RWPE2 (cell line): Measurements from ENCODE around the gene SLC39A1.

Experiments
- ATAC-seq: fragments of 200-7000 bp; cut with Tn5 transposase; 3 replicates; pipeline ENCODE4 v1.9.1; 2021; ENCODE audit warnings: low read depth
- DNase-seq: peaks from one replicate; pipeline ENCODE4 v3.0.0-alpha.2; 2020; ENCODE audit warnings: low spot score
- H3K27ac ChIP-seq: fragments of 450-650 bp; 2 replicates; pipeline ENCODE4 v1.5.1; 2017; ENCODE audit warnings: mild to moderate bottlenecking; ENCODE audit not compliant: poor library complexity, severe bottlenecking
- H3K27me3 ChIP-seq: fragments of 250-450 bp; sonication (Bioruptor Pico); 2 replicates; pipeline ENCODE4 v1.5.1; 2021; ENCODE audit warnings: mild to moderate bottlenecking, moderate library complexity; ENCODE audit not compliant: insufficient read depth, poor library complexity, severe bottlenecking
- H3K36me3 ChIP-seq: fragments of 250-450 bp; sonication (Bioruptor Pico); 2 replicates; pipeline ENCODE4 v1.5.1; 2020; ENCODE audit warnings: low read depth, mild to moderate bottlenecking, moderate library complexity
- H3K4me1 ChIP-seq: fragments of 250-450 bp; sonication (Bioruptor Pico); 2 replicates; pipeline ENCODE4 v1.5.1; 2021; ENCODE audit warnings: mild to moderate bottlenecking, moderate library complexity; ENCODE audit not compliant: insufficient read depth, poor library complexity, severe bottlenecking
- H3K4me3 ChIP-seq: fragments of 250-450 bp; sonication (Bioruptor Pico); 2 replicates; pipeline ENCODE4 v1.5.1; 2021; ENCODE audit warnings: mild to moderate bottlenecking, moderate library complexity; ENCODE audit not compliant: severe bottlenecking
- H3K9me3 ChIP-seq: fragments of 250-450 bp; sonication (Bioruptor Pico); 2 replicates; pipeline ENCODE4 v1.5.1; 2021; ENCODE audit warnings: mild to moderate bottlenecking, moderate library complexity; ENCODE audit not compliant: severe bottlenecking
- CTCF ChIP-seq: fragments of 450-650 bp; IDR thresholded peaks from one replicate; pipeline ENCODE4 v1.5.1; 2017; ENCODE audit warnings: mild to moderate bottlenecking, moderate library complexity; ENCODE audit not compliant: poor library complexity, severe bottlenecking

The SLC39A1 gene

GRCh38 chr1:153939476-153939875, 23.9 kb downstream of the SLC39A1 start:
- H3K27me3 ChIP-seq, result no peaks in the 10 kb centered on the region
- H3K36me3 ChIP-seq, result peaks cover 83% of the 10 kb centered on the region
- H3K4me1 ChIP-seq, result no peaks in the 10 kb centered on the region

GRCh38 chr1:153938996-153939395, 24.3 kb downstream of the SLC39A1 start:
- Histone ChIP-seq H3K4me1 (no peaks in the 10 kb centered on the region), H3K27me3 (no peaks in the 10 kb centered on the region), H3K9me3 (no peaks in the 10 kb centered on the region), H3K36me3 (peaks cover 86% of the 10 kb centered on the region), H3K27ac (no peak overlapping the region), H3K4me3 (no peak overlapping the region)
- DNase-seq, result no peak
- ATAC-seq, result no peak
- no peak for TF ChIP-seq CTCF

More at GRCh38 chr1:153939476-153939875, 23.9 kb downstream of the SLC39A1 start:
- TF ChIP-seq CTCF, result no peak
- ATAC-seq, result no peak
- H3K4me3 ChIP-seq, result no peak overlapping the region
- H3K27ac ChIP-seq, result no peak overlapping the region
- no peak for DNase-seq
- no peaks in the 10 kb centered on the region for H3K9me3 ChIP-seq

GRCh38 chr1:153937331-153937730, 26.0 kb downstream of the SLC39A1 start:
- H3K9me3 ChIP-seq, result no peaks in the 10 kb centered on the region

GRCh38 chr1:153936011-153936802, 27.1 kb downstream of the SLC39A1 start:
- Histone ChIP-seq H3K36me3 (peaks cover 72% of the 10 kb centered on the region), H3K27ac (no peak overlapping the region), H3K27me3 (no peaks in the 10 kb centered on the region)

More at GRCh38 chr1:153937331-153937730, 26.0 kb downstream of the SLC39A1 start:
- TF ChIP-seq CTCF, result no peak
- ATAC-seq (no peak), DNase-seq (no peak)
- peaks cover 83% of the 10 kb centered on the region for H3K36me3 ChIP-seq
- H3K4me3 ChIP-seq, result no peak overlapping the region
- no peaks in the 10 kb centered on the region for H3K4me1 ChIP-seq
- H3K27me3 ChIP-seq, result no peaks in the 10 kb centered on the region
- H3K27ac ChIP-seq, result no peak overlapping the region

More at GRCh38 chr1:153936011-153936802, 27.1 kb downstream of the SLC39A1 start:
- TF ChIP-seq CTCF, result no peak
- no peaks in the 10 kb centered on the region for H3K4me1 ChIP-seq
- DNase-seq (no peak), ATAC-seq (no peak)
- H3K4me3 ChIP-seq, result no peak overlapping the region
- H3K9me3 ChIP-seq, result no peaks in the 10 kb centered on the region
